H1 (cell line): Measurements from ENCODE around the gene IKZF3. TPM values are rescaled to one million over a fixed set of nuclear protein-coding genes. Genes with fewer than 3 reads are reported as not detected.

ENCODE experiments used
- CTCF ChIA-PET: fragments of 300-600 bp; sonication (Branson Sonifier 250); formaldehyde crosslinking; loops from one replicate; lab custom pipeline; 2021; ENCODE audit not compliant: partially characterized antibody; lab: Charles Lee
- POLR2A ChIA-PET: fragments of 300-600 bp; sonication (Branson Sonifier 250); formaldehyde crosslinking; loops from one replicate; lab custom pipeline; 2021; ENCODE audit warnings: inconsistent platforms; ENCODE audit not compliant: partially characterized antibody; lab: Charles Lee
- DNase-seq, 2 experiments: peaks; one replicate each; pipeline versions ENCODE4 v3.0.0 to v3.0.0-alpha.2; 2010 to 2022; ENCODE audit warnings: low spot score in 2 of 2, low read depth in 1 of 2, mixed read lengths in 1 of 2
- FAIRE-seq: peaks from 2 replicates; lab custom pipeline; 2011; peaks lifted over from hg19 to GRCh38; lab: Jason Lieb, UNC
- H2AFZ ChIP-seq: 2 replicates; pipeline ENCODE4 v1.8.1; 2012; ENCODE audit warnings: low read length, inconsistent platforms
- H2AK5ac ChIP-seq: 2 replicates; pipeline ENCODE4 v1.6.1; 2013; ENCODE audit warnings: low read depth, low read length
- H2BK120ac ChIP-seq: replicated peaks from 2 replicates; pipeline ENCODE3; 2013; ENCODE audit warnings: low read depth, low read length, inconsistent platforms
- H2BK12ac ChIP-seq: 2 replicates; pipeline ENCODE4 v1.6.1; 2013; ENCODE audit warnings: low read depth, low read length
- H2BK15ac ChIP-seq: 2 replicates; pipeline ENCODE4 v1.6.1; 2013; ENCODE audit warnings: low read length
- H2BK20ac ChIP-seq: 2 replicates; pipeline ENCODE4 v1.6.1; 2013; ENCODE audit warnings: low read length
- H2BK5ac ChIP-seq: 2 replicates; pipeline ENCODE4 v1.6.1; 2013; ENCODE audit warnings: low read depth, low read length
- H3K14ac ChIP-seq: 2 replicates; pipeline ENCODE4 v1.6.1; 2013; ENCODE audit warnings: inconsistent platforms; ENCODE audit not compliant: insufficient read length
- H3K18ac ChIP-seq: 2 replicates; pipeline ENCODE4 v1.6.1; 2013; ENCODE audit warnings: low read length; ENCODE audit errors: extremely low read depth
- H3K23ac ChIP-seq: 2 replicates; pipeline ENCODE4 v1.6.1; 2013; ENCODE audit warnings: inconsistent platforms; ENCODE audit not compliant: insufficient read length
- H3K23me2 ChIP-seq: 2 replicates; pipeline ENCODE4 v1.6.1; 2013; ENCODE audit warnings: low read depth, low read length
- H3K27ac ChIP-seq: 2 replicates; pipeline ENCODE4 v1.6.1; 2011; ENCODE audit warnings: low read depth, low read length, inconsistent platforms
- H3K27me3 ChIP-seq, 4 experiments: replicated peaks in 1 of 4; 1 replicate in 1 of 4; 2 replicates in 3 of 4; pipeline versions ENCODE4 v1.6.1 to v1.8.1; 2011 to 2013; ENCODE audit warnings: low read length in 3 of 4, mild to moderate bottlenecking in 3 of 4, inconsistent platforms in 2 of 4, mixed read lengths in 2 of 4, moderate library complexity in 1 of 4; ENCODE audit not compliant: control insufficient read depth in 3 of 4, insufficient read depth in 3 of 4; ENCODE audit errors: extremely low read depth in 1 of 4
- H3K36me3 ChIP-seq, 4 experiments: 2 replicates each; pipeline versions ENCODE4 v1.6.1 to v1.8.1; 2011 to 2013; ENCODE audit warnings: mild to moderate bottlenecking in 4 of 4, low read length in 3 of 4, moderate library complexity in 2 of 4, control low read depth in 1 of 4, inconsistent platforms in 1 of 4; ENCODE audit not compliant: insufficient read depth in 4 of 4, control insufficient read depth in 2 of 4
- H3K4ac ChIP-seq: replicated peaks from 2 replicates; pipeline ENCODE3; 2013; ENCODE audit warnings: low read length, low read depth, mixed read lengths, inconsistent platforms; ENCODE audit not compliant: insufficient read length
- H3K4me1 ChIP-seq, 4 experiments: replicated peaks in 1 of 4; 1 replicate in 1 of 4; 2 replicates in 3 of 4; pipeline versions ENCODE4 v1.6.1 to v1.8.1; 2011 to 2013; ENCODE audit warnings: low read length in 3 of 4, inconsistent platforms in 2 of 4, mixed read lengths in 1 of 4; ENCODE audit not compliant: insufficient read depth in 4 of 4, control insufficient read depth in 3 of 4
- H3K4me2 ChIP-seq, 2 experiments: 2 replicates each; pipeline versions ENCODE4 v1.6.1 to v1.8.1; 2011 to 2013; ENCODE audit warnings: low read depth in 2 of 2, low read length in 2 of 2, control low read depth in 1 of 2, inconsistent platforms in 1 of 2, mild to moderate bottlenecking in 1 of 2; ENCODE audit not compliant: insufficient read depth in 1 of 2
- H3K4me3 ChIP-seq, 4 experiments: fragments of 200-600, 300-600 bp in 1 of 4; sonication (generic), shearing (Covaris generic), sonication (Bioruptor Twin) in 1 of 4; 2 replicates each; pipeline versions ENCODE4 v1.5.1 to v1.8.1; 2011 to 2016; ENCODE audit warnings: low read length in 4 of 4, low read depth in 3 of 4, control low read depth in 2 of 4, inconsistent platforms in 2 of 4, mild to moderate bottlenecking in 2 of 4, mixed read lengths in 1 of 4, moderate library complexity in 1 of 4; ENCODE audit not compliant: insufficient read depth in 2 of 4; ENCODE audit errors: extremely low read depth in 1 of 4
- H3K56ac ChIP-seq: replicated peaks from 2 replicates; pipeline ENCODE3; 2013; ENCODE audit warnings: low read depth, mild to moderate bottlenecking, mixed read lengths, low read length, inconsistent platforms; ENCODE audit not compliant: insufficient read length
- H3K79me1 ChIP-seq: 2 replicates; pipeline ENCODE4 v1.6.1; 2013; ENCODE audit warnings: low read depth, low read length, control low read depth
- H3K79me2 ChIP-seq, 2 experiments: 2 replicates each; pipeline versions ENCODE4 v1.6.1 to v1.8.1; 2012 to 2013; ENCODE audit warnings: low read length in 2 of 2, mild to moderate bottlenecking in 2 of 2, inconsistent platforms in 1 of 2; ENCODE audit not compliant: insufficient read depth in 2 of 2, control insufficient read depth in 1 of 2
- H3K9ac ChIP-seq, 4 experiments: replicated peaks in 1 of 4; 1 replicate in 1 of 4; 2 replicates in 3 of 4; pipeline versions ENCODE4 v1.6.1 to v1.8.1; 2011 to 2013; ENCODE audit warnings: low read depth in 3 of 4, low read length in 3 of 4, control low read depth in 2 of 4, mild to moderate bottlenecking in 2 of 4, moderate library complexity in 2 of 4, inconsistent platforms in 1 of 4; ENCODE audit errors: extremely low read depth in 1 of 4
- H3K9me3 ChIP-seq, 2 experiments: 2 replicates each; pipeline versions ENCODE4 v1.6.1 to v1.8.1; 2012 to 2013; ENCODE audit warnings: mild to moderate bottlenecking in 2 of 2, moderate library complexity in 2 of 2, control low read depth in 1 of 2, inconsistent platforms in 1 of 2, low read depth in 1 of 2, low read length in 1 of 2, mixed read lengths in 1 of 2; ENCODE audit not compliant: insufficient read depth in 2 of 2
- H4K20me1 ChIP-seq, 2 experiments: replicated peaks in 1 of 2; 2 replicates each; pipeline versions ENCODE3 to v1.8.1; 2011 to 2013; ENCODE audit warnings: inconsistent platforms in 2 of 2, low read length in 2 of 2, mild to moderate bottlenecking in 1 of 2; ENCODE audit not compliant: insufficient read depth in 2 of 2, control insufficient read depth in 1 of 2
- H4K5ac ChIP-seq: 2 replicates; pipeline ENCODE4 v1.6.1; 2013; ENCODE audit warnings: low read length, low read depth, mixed read lengths, inconsistent platforms; ENCODE audit not compliant: insufficient read length
- H4K8ac ChIP-seq: 2 replicates; pipeline ENCODE4 v1.8.0; 2013; ENCODE audit warnings: mild to moderate bottlenecking, moderate library complexity, low read length, inconsistent platforms; ENCODE audit not compliant: insufficient read depth; ENCODE audit errors: extremely low read depth
- H4K91ac ChIP-seq: replicated peaks from 2 replicates; pipeline ENCODE3; 2013; ENCODE audit warnings: low read length, mixed read lengths, inconsistent platforms; ENCODE audit not compliant: insufficient read length
- CREB1 ChIP-seq: IDR thresholded peaks from 2 replicates; pipeline ENCODE4 v1.6.1; 2012; ENCODE audit warnings: inconsistent platforms
- EZH2 ChIP-seq: fragments of 200-600 bp; sonication (generic); IDR thresholded peaks from 2 replicates; pipeline ENCODE4 v1.7.1; 2012; ENCODE audit warnings: low read depth, mild to moderate bottlenecking, moderate library complexity, low read length, inconsistent platforms; ENCODE audit not compliant: severe bottlenecking
- WGBS, 2 experiments: shearing (Covaris generic) in 1 of 2; methylation state at CpG; one replicate each; pipeline versions ENCODE4 v1.1.6 to v1.1.7; 2013 to 2015; ENCODE audit warnings: low lambda C conversion rate in 2 of 2, mixed read lengths in 2 of 2, inconsistent platforms in 1 of 2, low coverage in 1 of 2, missing lambda C conversion rate in 1 of 2; ENCODE audit not compliant: insufficient replicate concordance in 2 of 2, insufficient coverage in 1 of 2, insufficient read length in 1 of 2; ENCODE audit errors: extremely low coverage in 1 of 2, missing lambda C conversion rate in 1 of 2; 5-methylcytosine and 5-hydroxymethylcytosine counted together
- polyA plus RNA-seq, 7 experiments: library from polyadenylated mRNA; depleted of rRNA in 3 of 7; stranded (reverse) in 5 of 7; unstranded in 2 of 7; fragments of >200 nt in 5 of 7; fragments of 200-250 nt in 2 of 7; gene quantifications; 1 replicate in 5 of 7; 2 replicates in 1 of 7; 4 replicates in 1 of 7; pipeline versions ENCODE4 v1.2.1 to v1.2.3, GENCODE V29; 2011 to 2013; ENCODE audit warnings: missing spikeins in 2 of 7, mixed read lengths in 2 of 7
- total RNA-seq: library from RNA; stranded (reverse); fragmentation: NEBNext Ultra II Directional; extraction: Animal tissue kit (Norgen Biotek cat#: 25700); gene quantifications from 2 replicates; pipeline ENCODE4 v1.2.1, GENCODE V29; 2021

IKZF3 gene
- total and polyA plus RNA-seq, 2 of the 8 experiments (the other 6 are each of a cell fraction or from before 2014, with no cell fraction given): 0.23 to 0.56 TPM

GRCh38 chr17:39793301-39793872 lies 70.7 kb downstream of the IKZF3 start:
- no peak overlapping the region for H2AK5ac ChIP-seq
- no peak overlapping the region for H3K9ac ChIP-seq
- ChIA-PET POLR2A (no interaction called here), CTCF (interaction anchor here (1.4 kb wide), 1 partner anchor 9 kb away, joined by 3 read pairs; no protein-coding TSS in a partner anchor)
- H3K4me2 ChIP-seq: no peak overlapping the region
- WGBS, 2 experiments: 84% methylated on average over 3 of the region's 3 CpGs; no CpG with 5 or more reads in 1 of the 2 experiments
- no peak overlapping the region for H3K14ac ChIP-seq
- H3K79me1 ChIP-seq: no peaks in the 10 kb centered on the region
- H3K4me3 ChIP-seq: no peak overlapping the region
- H3K79me2 ChIP-seq: no peaks in the 10 kb centered on the region
- H2BK20ac ChIP-seq: no peak overlapping the region
- no peak overlapping the region for H4K5ac ChIP-seq
- H3K9me3 ChIP-seq: no peaks in the 10 kb centered on the region
- no peak overlapping the region for H3K56ac ChIP-seq
- no peaks in the 10 kb centered on the region for H3K23me2 ChIP-seq
- H2BK12ac ChIP-seq: no peak overlapping the region
- no peak overlapping the region for H4K91ac ChIP-seq
- no peak overlapping the region for H2AFZ ChIP-seq
- H3K23ac ChIP-seq: no peak overlapping the region
- DNase-seq: no peak
- H3K18ac ChIP-seq: no peak overlapping the region
- H2BK5ac ChIP-seq: no peak overlapping the region
- TF ChIP-seq EZH2 (no peak), CREB1 (no peak)
- no peak overlapping the region for H3K27ac ChIP-seq
- H4K8ac ChIP-seq: no peak overlapping the region
- H3K4ac ChIP-seq: no peak overlapping the region
- H3K27me3 ChIP-seq: no peaks in the 10 kb centered on the region
- no peaks in the 10 kb centered on the region for H4K20me1 ChIP-seq
- FAIRE-seq: no peak
- H2BK15ac ChIP-seq: no peak overlapping the region
- H2BK120ac ChIP-seq: no peak overlapping the region
- no peaks in the 10 kb centered on the region for H3K36me3 ChIP-seq
- H3K4me1 ChIP-seq: no peaks in the 10 kb centered on the region
